GM18909 (cell line): ENCODE results near the gene DTNBP1.
"Not testable (repeated sequence)": the region's sequence is repeated elsewhere in the genome, so short reads cannot be mapped to it uniquely, and the experiment has no call there.

Source experiments
- ATAC-seq: cut with Tn5 transposase; IDR thresholded peaks from one replicate; pipeline ENCODE4 v1.9.1; 2021; ENCODE audit warnings: mild to moderate bottlenecking; ENCODE audit not compliant: unreplicated experiment, poor library complexity

The DTNBP1 gene

GRCh38 chr6:15672291-15672690 is 9.5 kb upstream of the DTNBP1 start:
- ATAC-seq: no peak

- no peak for ATAC-seq
Observed at GRCh38 chr6:15668918-15669317, 6.1 kb upstream of the DTNBP1 start.

GRCh38 chr6:15666896-15667295 is 4.1 kb upstream of the DTNBP1 start:
- ATAC-seq: not testable (repeated sequence)

GRCh38 chr6:15665237-15665636 is 2.4 kb upstream of the DTNBP1 start:
- no peak for ATAC-seq

- no peak for ATAC-seq
Observed at GRCh38 chr6:15663130-15663871, 473 bp upstream of the DTNBP1 start.

GRCh38 chr6:15661853-15662325 is 939 bp downstream of the DTNBP1 start:
- ATAC-seq: no peak

- ATAC-seq: no peak
Observed at GRCh38 chr6:15659181-15659580, 3.6 kb downstream of the DTNBP1 start.

- no peak for ATAC-seq
Observed at GRCh38 chr6:15658181-15658744, 4.6 kb downstream of the DTNBP1 start.

- no peak for ATAC-seq
Observed at GRCh38 chr6:15657290-15657689, 5.5 kb downstream of the DTNBP1 start.

- ATAC-seq: no peak
Observed at GRCh38 chr6:15656145-15656544, 6.7 kb downstream of the DTNBP1 start.

- ATAC-seq: no peak
Observed at GRCh38 chr6:15654250-15654649, 8.6 kb downstream of the DTNBP1 start.

GRCh38 chr6:15653581-15653980 is 9.2 kb downstream of the DTNBP1 start:
- no peak for ATAC-seq

GRCh38 chr6:15650004-15650559 is 12.7 kb downstream of the DTNBP1 start:
- ATAC-seq: not testable (repeated sequence)

GRCh38 chr6:15644904-15645303 is 17.9 kb downstream of the DTNBP1 start:
- ATAC-seq: no peak

- ATAC-seq: no peak
Observed at GRCh38 chr6:15643542-15643941, 19.3 kb downstream of the DTNBP1 start.

GRCh38 chr6:15642276-15642675 is 20.6 kb downstream of the DTNBP1 start:
- no peak for ATAC-seq

- no peak for ATAC-seq
Observed at GRCh38 chr6:15638373-15638772, 24.5 kb downstream of the DTNBP1 start.

GRCh38 chr6:15631432-15631831 is 31.4 kb downstream of the DTNBP1 start:
- no peak for ATAC-seq

GRCh38 chr6:15630202-15630601 is 32.6 kb downstream of the DTNBP1 start:
- no peak for ATAC-seq

GRCh38 chr6:15629487-15629886 is 33.3 kb downstream of the DTNBP1 start:
- ATAC-seq: no peak

GRCh38 chr6:15628499-15629131 is 34.2 kb downstream of the DTNBP1 start:
- no peak for ATAC-seq
